ENCODE results near the gene KLHL10. TPM values are rescaled to one million over a fixed set of nuclear protein-coding genes. Genes with fewer than 3 reads are reported as not detected.
A peak's percentile ranks its signal among the peaks of the same experiment; 100 is the strongest.
"Not testable (repeated sequence)": the region's sequence is repeated elsewhere in the genome, so short reads cannot be mapped to it uniquely, and the experiment has no call there.

The KLHL10 gene
- total RNA-seq, 1 donor: under 0.01 TPM

DNA sequence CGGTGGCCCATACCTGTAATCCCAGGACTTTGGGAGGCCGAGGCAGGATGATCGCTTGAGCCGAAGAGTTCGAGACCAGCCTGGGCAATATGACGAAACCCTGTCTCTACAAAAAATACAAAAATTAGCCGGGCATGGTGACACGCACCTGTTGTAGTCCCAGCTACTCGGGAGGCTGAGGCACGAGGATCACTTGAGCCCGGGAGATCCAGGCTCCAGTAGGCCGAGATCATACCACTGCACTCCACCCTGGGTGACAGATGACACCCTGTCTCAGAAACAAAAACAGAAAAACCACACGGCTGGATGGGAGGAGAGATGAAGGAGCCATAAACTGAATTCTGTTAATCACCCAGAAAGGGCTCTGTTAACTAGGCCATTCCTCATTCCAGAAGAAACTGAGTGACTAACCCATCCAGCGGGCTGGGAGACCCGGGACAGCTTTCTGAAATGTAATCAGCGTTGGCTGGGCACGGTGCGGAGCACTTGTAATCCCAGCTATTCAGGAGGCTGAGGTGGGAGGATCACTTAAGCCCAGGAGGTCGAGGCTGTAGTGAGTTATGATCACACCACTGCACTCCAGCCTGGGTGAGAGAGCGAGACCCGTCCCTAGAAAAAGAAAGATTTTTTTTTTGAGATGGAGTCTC is 952 bp upstream of the KLHL10 start:
- H3K4me3 ChIP-seq (ENCODE audit: low read depth, low read length): peak overlapping the region; percentile 78
- peak; percentile 5 for DNase-seq (ENCODE audit: low read depth)
- TF ChIP-seq, protein P1, sequence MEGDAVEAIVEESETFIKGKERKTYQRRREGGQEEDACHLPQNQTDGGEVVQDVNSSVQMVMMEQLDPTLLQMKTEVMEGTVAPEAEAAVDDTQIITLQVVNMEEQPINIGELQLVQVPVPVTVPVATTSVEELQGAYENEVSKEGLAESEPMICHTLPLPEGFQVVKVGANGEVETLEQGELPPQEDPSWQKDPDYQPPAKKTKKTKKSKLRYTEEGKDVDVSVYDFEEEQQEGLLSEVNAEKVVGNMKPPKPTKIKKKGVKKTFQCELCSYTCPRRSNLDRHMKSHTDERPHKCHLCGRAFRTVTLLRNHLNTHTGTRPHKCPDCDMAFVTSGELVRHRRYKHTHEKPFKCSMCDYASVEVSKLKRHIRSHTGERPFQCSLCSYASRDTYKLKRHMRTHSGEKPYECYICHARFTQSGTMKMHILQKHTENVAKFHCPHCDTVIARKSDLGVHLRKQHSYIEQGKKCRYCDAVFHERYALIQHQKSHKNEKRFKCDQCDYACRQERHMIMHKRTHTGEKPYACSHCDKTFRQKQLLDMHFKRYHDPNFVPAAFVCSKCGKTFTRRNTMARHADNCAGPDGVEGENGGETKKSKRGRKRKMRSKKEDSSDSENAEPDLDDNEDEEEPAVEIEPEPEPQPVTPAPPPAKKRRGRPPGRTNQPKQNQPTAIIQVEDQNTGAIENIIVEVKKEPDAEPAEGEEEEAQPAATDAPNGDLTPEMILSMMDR (IDR thresholded peaks at IDR 0.05; ENCODE audit: insufficient read depth, low read depth, low read length): no peak

DNA sequence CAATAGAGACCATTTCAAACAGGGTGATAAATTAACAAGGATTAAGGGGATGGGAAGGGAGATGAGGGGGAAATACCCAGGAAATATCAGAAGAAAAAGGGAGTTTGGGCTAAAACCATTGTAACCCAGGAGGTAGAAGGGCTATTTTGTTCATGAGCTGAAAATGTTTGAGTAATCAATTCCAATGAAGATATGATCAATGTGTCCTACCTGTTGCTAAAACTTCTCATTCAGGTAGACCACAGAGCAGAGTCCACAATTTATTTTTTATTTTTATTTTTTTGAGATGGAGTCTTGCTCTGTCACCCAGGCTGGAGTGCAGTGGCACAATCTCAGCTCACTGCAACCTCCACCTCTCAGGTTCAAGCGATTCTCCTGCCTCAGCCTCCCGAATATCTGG is 1.8 kb downstream of the KLHL10 start:
- DNase-seq (ENCODE audit: low read depth); H3K4me3 ChIP-seq (ENCODE audit: low read depth, low read length): not testable (repeated sequence)

DNA sequence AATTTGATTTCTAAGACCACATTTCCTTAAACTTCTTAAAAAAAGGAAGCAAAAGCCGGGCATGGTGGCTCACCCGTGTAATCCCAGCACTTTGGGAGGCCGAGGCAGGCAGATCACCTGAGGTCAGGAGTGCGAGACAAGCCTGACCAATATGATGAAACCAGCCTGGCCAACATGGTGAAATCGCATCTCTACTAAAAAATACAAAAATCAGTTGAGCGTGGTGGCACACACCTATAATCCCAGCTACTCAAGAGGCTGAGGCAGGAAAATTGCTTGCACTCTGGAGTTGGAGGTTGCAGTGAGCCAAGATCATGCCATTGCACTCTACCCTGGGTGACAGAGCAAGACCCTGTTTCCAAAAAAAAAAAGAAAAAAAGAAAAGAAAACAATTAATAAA is 3.2 kb downstream of the KLHL10 start:
- not testable (repeated sequence) for DNase-seq (ENCODE audit: low read depth); H3K4me3 ChIP-seq (ENCODE audit: low read depth, low read length)

DNA sequence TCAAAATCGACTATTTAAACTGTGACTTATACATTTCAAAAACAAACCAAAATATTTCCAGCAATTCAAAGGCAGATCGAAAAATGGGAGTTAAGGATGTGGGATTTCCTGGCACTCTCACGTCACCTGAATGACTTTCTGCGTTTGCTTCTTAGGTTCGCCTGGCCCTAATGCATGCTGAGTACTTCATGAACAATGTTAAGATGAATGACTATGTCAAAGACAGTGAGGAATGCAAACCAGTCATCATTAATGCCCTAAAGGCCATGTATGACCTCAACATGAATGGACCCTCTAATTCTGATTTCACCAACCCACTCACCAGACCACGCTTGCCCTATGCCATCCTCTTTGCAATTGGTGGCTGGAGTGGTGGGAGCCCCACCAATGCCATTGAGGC is 7.3 kb downstream of the KLHL10 start:
- TF ChIP-seq, protein P1 (IDR thresholded peaks at IDR 0.05; ENCODE audit: insufficient read depth, low read depth, low read length): no peak
- H3K4me3 ChIP-seq (ENCODE audit: low read depth, low read length): no peak overlapping the region
- DNase-seq (ENCODE audit: low read depth): no peak

DNA sequence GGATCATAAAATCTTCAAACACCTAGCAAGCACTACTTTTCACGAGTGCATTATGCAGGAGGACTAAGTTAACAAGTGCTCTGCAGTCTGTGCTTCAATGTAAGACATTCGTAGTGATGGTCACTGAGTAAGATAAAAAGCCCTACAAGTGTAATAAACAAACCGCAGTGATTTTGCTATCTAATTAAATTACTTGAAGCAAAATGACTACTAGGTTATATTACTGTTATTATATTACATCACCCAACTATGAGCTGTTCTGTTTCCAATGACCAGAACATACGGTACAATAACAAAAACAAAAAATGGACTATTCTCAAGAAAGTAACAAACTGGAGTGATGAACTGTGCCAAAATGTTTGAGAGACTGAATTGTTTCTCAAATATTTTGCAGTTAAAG is 11.2 kb downstream of the KLHL10 start:
- TF ChIP-seq, protein P1 (IDR thresholded peaks at IDR 0.05; ENCODE audit: insufficient read depth, low read depth, low read length): no peak
- DNase-seq (ENCODE audit: low read depth): peak; percentile 51
- H3K4me3 ChIP-seq (ENCODE audit: low read depth, low read length): no peak overlapping the region

DNA sequence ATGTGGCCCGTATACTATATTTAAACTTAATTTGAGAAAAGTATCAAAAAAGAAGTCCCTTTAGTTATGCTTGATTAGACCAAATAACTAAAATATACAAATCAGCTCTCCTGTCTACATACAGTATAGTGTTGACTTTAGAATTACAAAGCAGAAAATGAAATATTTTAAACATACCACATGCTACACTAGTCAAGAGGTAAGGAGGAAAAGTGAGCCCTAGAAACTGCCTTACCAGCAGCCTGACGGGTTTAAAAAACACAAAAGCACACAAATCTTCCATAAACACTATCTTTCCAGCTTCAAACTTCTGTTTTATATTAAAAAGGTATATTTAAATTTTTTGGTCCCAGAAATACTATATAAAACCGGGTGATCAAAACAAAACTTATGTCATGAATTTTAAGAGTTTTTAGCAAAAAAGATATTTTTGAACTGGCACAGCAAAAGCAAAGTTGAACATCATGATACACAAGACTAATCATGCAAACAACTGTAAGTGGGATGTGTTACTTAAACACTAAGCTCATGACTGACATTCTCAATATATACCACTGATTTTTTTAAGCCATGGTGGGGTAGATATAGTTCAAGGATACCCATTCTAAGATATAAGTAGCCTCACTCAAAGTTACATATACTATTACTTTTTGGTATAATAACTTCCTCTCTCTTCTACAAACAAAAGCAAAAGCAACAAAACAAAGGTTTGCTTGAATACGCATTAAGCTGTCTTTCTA is 11.8 kb downstream of the KLHL10 start:
- no peak overlapping the region for H3K4me3 ChIP-seq (ENCODE audit: low read depth, low read length)
- no peak for DNase-seq (ENCODE audit: low read depth)
- TF ChIP-seq, protein P1 (IDR thresholded peaks at IDR 0.05; ENCODE audit: insufficient read depth, low read depth, low read length): no peak

DNA sequence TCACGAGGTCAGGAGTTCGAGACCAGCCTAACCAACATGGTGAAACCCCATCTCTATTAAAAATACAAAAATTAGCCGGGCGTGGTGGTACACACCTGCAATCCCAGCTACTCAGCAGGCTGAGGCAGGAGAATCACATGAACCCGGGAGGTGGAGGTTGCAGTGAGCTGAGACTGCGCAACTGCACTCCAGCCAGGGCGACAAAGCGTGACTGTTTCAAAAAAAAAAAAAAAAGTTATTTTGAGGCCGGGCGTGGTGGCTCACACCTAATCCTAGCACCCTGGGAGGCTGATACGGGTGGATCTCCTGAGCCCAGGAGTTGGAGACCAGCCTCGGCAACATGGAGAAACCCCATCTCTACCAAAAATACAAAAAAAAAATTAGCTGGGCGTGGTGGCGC is 13.8 kb downstream of the KLHL10 start:
- not testable (repeated sequence) for H3K4me3 ChIP-seq (ENCODE audit: low read depth, low read length); DNase-seq (ENCODE audit: low read depth)

DNA sequence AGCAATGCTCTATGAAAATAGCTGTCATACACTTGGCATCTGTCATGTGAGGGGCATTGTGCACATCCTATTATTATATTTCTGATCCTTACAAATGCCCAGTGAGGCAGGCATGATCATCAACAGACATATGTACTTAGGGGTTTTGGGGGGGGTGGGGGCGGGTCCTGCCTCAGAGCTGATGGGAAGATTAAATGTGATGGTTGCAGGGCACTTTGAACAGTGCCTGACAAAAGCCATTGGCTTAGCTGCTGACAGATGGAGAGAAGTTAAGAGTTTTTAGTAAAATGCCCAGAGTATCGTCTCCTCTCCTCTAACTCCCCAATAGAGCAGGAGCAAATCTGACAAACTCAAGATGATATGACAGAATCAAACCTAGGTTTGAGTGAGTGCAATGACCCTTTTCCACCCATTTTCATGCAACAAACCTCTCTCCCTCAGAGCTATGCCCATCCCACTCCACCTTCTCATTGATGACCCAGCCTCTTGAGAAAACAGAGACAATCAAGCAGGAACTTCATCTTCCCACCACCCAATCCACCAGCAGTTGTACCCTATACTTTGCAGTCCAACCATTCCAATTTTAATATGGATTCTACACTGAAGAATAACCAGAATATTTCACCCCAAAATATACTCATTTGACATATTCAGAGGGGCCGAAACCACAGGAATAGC is 22.8 kb downstream of the KLHL10 start:
- TF ChIP-seq, protein P1 (IDR thresholded peaks at IDR 0.05; ENCODE audit: insufficient read depth, low read depth, low read length): no peak
- no peak for DNase-seq (ENCODE audit: low read depth)

More for the DNA sequence above, 22.8 kb downstream of the KLHL10 start:
- no peak overlapping the region for H3K4me3 ChIP-seq (ENCODE audit: low read depth, low read length)

Measured in fibroblast of villous mesenchyme (primary cell).